ENCODE data around the gene ELFN2. TPM values are rescaled to one million over a fixed set of nuclear protein-coding genes. Genes with fewer than 3 reads are reported as not detected.
A peak's percentile ranks its signal among the peaks of the same experiment; 100 is the strongest.

Gene ELFN2
- total and polyA plus RNA-seq, 3 experiments from 2014 or later, result 0.02 to 0.20 (median 0.09) TPM

DNA sequence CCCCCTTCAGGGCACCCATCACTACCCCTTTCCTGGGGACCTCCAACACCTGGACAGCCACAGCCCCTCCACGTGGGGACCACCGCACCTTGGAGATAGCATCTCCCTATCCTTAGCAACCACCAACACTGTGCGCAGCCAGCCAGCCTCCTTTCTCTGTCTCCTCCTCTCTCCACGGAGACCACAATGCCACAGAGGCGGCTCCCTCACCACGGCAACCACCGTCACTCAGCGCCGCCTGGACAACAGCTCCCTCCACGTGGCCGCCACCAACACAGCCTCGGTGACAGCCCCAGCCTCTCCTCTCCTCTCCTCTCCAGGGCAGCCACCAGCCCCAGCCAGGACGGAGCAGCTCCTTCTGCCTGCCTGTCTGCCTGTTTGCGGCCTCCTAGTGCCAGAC, 10.5 kb downstream of the ELFN2 start:
- no peaks in the 10 kb centered on the region for H3K36me3 ChIP-seq (ENCODE audit: insufficient read depth, low read length)
- H3K27me3 ChIP-seq (ENCODE audit: insufficient read depth, low read length, poor library complexity, severe bottlenecking), result peaks cover 4% of the 10 kb centered on the region
- H3K9me3 Mint-ChIP-seq, result no peaks in the 10 kb centered on the region
- ChIA-PET POLR2A (no interaction called here), CTCF (no interaction called here)
- peaks cover 12% of the 10 kb centered on the region for H3K4me1 ChIP-seq (ENCODE audit: insufficient read depth, low read length)
- peak in 2 of 5 donors; percentile 48 to 53 for DNase-seq
- no peaks in the 10 kb centered on the region for H3K36me3 Mint-ChIP-seq
- no peaks in the 10 kb centered on the region for H3K9me3 ChIP-seq (ENCODE audit: low read length)
- peak overlapping the region in 3 of 8 donors; percentile 5 to 42 (median 28) for H3K27ac Mint-ChIP-seq
- H3K27ac ChIP-seq (ENCODE audit: low read depth, low read length), result no peak overlapping the region
- no peak overlapping the region for H3K4me3 ChIP-seq (ENCODE audit: low read length)
- peaks cover 48 to 78% of the 10 kb centered on the region in 2 donors for H3K27me3 Mint-ChIP-seq
- peaks cover 28 to 31% (median 30%) of the 10 kb centered on the region in 3 donors for H3K4me1 Mint-ChIP-seq
- peak overlapping the region; percentile 26 to 67 (median 54) for H3K4me3 Mint-ChIP-seq

DNA sequence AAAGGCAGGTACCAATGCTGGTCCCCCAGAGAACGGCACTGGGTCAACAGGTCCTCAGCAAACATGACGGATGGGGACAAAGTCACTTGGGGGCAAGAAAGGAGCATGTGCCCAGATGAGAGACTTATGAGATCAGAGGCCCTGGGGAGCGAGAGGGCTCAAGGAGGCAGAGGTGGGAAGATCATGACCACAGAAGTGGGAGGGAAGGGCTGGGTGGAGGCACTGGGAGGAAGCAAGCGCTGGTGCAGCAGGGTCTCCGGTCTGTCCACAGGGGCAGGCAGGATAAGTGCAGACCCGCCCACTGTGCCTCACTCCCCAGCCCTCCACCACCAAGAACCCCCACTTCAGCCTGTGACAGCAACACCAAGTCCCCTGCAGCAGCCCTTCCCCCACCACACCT, 10.9 kb downstream of the ELFN2 start:
- peaks cover 4% of the 10 kb centered on the region for H3K27me3 ChIP-seq (ENCODE audit: insufficient read depth, low read length, poor library complexity, severe bottlenecking)
- peak overlapping the region in 5 of 7 donors; percentile 26 to 77 (median 62) for H3K4me3 Mint-ChIP-seq
- H3K4me3 ChIP-seq (ENCODE audit: low read length), result no peak overlapping the region
- CTCF ChIA-PET, result no interaction called here
- H3K36me3 ChIP-seq (ENCODE audit: insufficient read depth, low read length), result no peaks in the 10 kb centered on the region
- H3K27ac Mint-ChIP-seq, result peak overlapping the region in 2 of 8 donors; percentile 5 to 85
- POLR2A ChIA-PET, result no interaction called here
- no peaks in the 10 kb centered on the region for H3K9me3 ChIP-seq (ENCODE audit: low read length)
- no peak overlapping the region for H3K27ac ChIP-seq (ENCODE audit: low read depth, low read length)
- DNase-seq, result no peak
- no peaks in the 10 kb centered on the region for H3K36me3 Mint-ChIP-seq
- H3K4me1 ChIP-seq (ENCODE audit: insufficient read depth, low read length), result peaks cover 12% of the 10 kb centered on the region
- peaks cover 48 to 74% of the 10 kb centered on the region in 2 donors for H3K27me3 Mint-ChIP-seq
- H3K4me1 Mint-ChIP-seq, result peaks cover 28 to 31% (median 30%) of the 10 kb centered on the region in 3 donors
- H3K9me3 Mint-ChIP-seq, result no peaks in the 10 kb centered on the region

GRCh38 chr22:37415210-37415609, 12.1 kb downstream of the ELFN2 start:
- H3K27me3 ChIP-seq (ENCODE audit: insufficient read depth, low read length, poor library complexity, severe bottlenecking), result peaks cover 4% of the 10 kb centered on the region
- Mint-ChIP-seq H3K4me1 (peaks cover 20 to 26% (median 24%) of the 10 kb centered on the region in 3 donors), H3K9me3 (no peaks in the 10 kb centered on the region), H3K27me3 (peaks cover 46 to 65% of the 10 kb centered on the region in 2 donors), H3K4me3 (no peak overlapping the region), H3K36me3 (no peaks in the 10 kb centered on the region), H3K27ac (no peak overlapping the region)
- no peaks in the 10 kb centered on the region for H3K9me3 ChIP-seq (ENCODE audit: low read length)
- no peaks in the 10 kb centered on the region for H3K36me3 ChIP-seq (ENCODE audit: insufficient read depth, low read length)
- ChIA-PET POLR2A (no interaction called here), CTCF (interaction anchor here (1.4 kb wide), 1 partner anchor 11 kb away, joined by 3 read pairs; no protein-coding TSS in a partner anchor)
- H3K4me3 ChIP-seq (ENCODE audit: low read length), result no peak overlapping the region
- no peak overlapping the region for H3K27ac ChIP-seq (ENCODE audit: low read depth, low read length)
- no peak for DNase-seq
- peaks cover 8% of the 10 kb centered on the region for H3K4me1 ChIP-seq (ENCODE audit: insufficient read depth, low read length)

DNA sequence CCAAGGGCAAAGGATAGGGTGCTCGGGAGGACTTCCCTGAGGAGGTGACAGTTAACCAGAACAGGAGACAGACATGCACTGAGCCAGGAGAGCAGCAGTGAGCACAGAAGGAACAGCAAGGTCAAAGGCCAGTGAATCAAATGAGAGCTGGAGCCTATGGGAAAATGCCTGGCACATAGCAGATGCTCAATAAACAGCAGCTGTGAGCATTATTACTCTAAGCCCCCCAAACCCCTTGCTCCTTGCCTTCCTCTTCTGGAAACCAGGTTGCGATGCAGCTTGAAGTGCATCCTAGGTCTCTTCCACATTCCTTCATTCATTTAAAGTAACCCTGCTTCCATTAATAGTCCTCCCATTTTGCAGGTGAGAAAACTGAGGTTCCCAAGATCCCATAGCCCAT, 13.0 kb downstream of the ELFN2 start:
- ChIA-PET CTCF (interaction anchor here (1.4 kb wide), 1 partner anchor 10 kb away, joined by 3 read pairs; no protein-coding TSS in a partner anchor), POLR2A (no interaction called here)
- Mint-ChIP-seq H3K27me3 (peaks cover 45 to 65% of the 10 kb centered on the region in 2 donors), H3K36me3 (no peaks in the 10 kb centered on the region), H3K4me3 (no peak overlapping the region), H3K4me1 (peaks cover 16 to 21% (median 21%) of the 10 kb centered on the region in 3 donors), H3K9me3 (no peaks in the 10 kb centered on the region), H3K27ac (no peak overlapping the region)
- DNase-seq, result no peak
- Histone ChIP-seq H3K27ac (ENCODE audit: low read depth, low read length) (no peak overlapping the region), H3K36me3 (ENCODE audit: insufficient read depth, low read length) (no peaks in the 10 kb centered on the region), H3K27me3 (ENCODE audit: insufficient read depth, low read length, poor library complexity, severe bottlenecking) (peaks cover 4% of the 10 kb centered on the region), H3K4me1 (ENCODE audit: insufficient read depth, low read length) (peaks cover 8% of the 10 kb centered on the region), H3K9me3 (ENCODE audit: low read length) (no peaks in the 10 kb centered on the region), H3K4me3 (ENCODE audit: low read length) (no peak overlapping the region)

GRCh38 chr22:37413546-37413945, 13.7 kb downstream of the ELFN2 start:
- CTCF ChIA-PET, result no interaction called here
- Mint-ChIP-seq H3K27me3 (peaks cover 38 to 61% of the 10 kb centered on the region in 2 donors), H3K36me3 (no peaks in the 10 kb centered on the region)

GRCh38 chr22:37412495-37413250, 14.6 kb downstream of the ELFN2 start:
- Histone ChIP-seq H3K27me3 (ENCODE audit: insufficient read depth, low read length, poor library complexity, severe bottlenecking) (peaks cover 4% of the 10 kb centered on the region), H3K4me3 (ENCODE audit: low read length) (no peak overlapping the region), H3K27ac (ENCODE audit: low read depth, low read length) (no peak overlapping the region), H3K9me3 (ENCODE audit: low read length) (no peaks in the 10 kb centered on the region), H3K4me1 (ENCODE audit: insufficient read depth, low read length) (peaks cover 8% of the 10 kb centered on the region), H3K36me3 (ENCODE audit: insufficient read depth, low read length) (no peaks in the 10 kb centered on the region)
- Mint-ChIP-seq H3K9me3 (no peaks in the 10 kb centered on the region), H3K27ac (no peak overlapping the region), H3K4me1 (peaks cover 12 to 18% (median 16%) of the 10 kb centered on the region in 3 donors), H3K27me3 (peaks cover 31 to 54% of the 10 kb centered on the region in 2 donors), H3K36me3 (no peaks in the 10 kb centered on the region), H3K4me3 (no peak overlapping the region)
- DNase-seq, result no peak
- POLR2A ChIA-PET, result no interaction called here
- CTCF ChIA-PET, result no interaction called here

More at GRCh38 chr22:37413546-37413945, 13.7 kb downstream of the ELFN2 start:
- Histone ChIP-seq H3K4me3 (ENCODE audit: low read length) (no peak overlapping the region), H3K4me1 (ENCODE audit: insufficient read depth, low read length) (peaks cover 8% of the 10 kb centered on the region), H3K9me3 (ENCODE audit: low read length) (no peaks in the 10 kb centered on the region), H3K27ac (ENCODE audit: low read depth, low read length) (no peak overlapping the region), H3K36me3 (ENCODE audit: insufficient read depth, low read length) (no peaks in the 10 kb centered on the region), H3K27me3 (ENCODE audit: insufficient read depth, low read length, poor library complexity, severe bottlenecking) (peaks cover 4% of the 10 kb centered on the region)
- DNase-seq, result no peak
- Mint-ChIP-seq H3K4me1 (peaks cover 12 to 18% (median 18%) of the 10 kb centered on the region in 3 donors), H3K4me3 (no peak overlapping the region), H3K9me3 (no peaks in the 10 kb centered on the region), H3K27ac (no peak overlapping the region)
- POLR2A ChIA-PET, result no interaction called here

DNA sequence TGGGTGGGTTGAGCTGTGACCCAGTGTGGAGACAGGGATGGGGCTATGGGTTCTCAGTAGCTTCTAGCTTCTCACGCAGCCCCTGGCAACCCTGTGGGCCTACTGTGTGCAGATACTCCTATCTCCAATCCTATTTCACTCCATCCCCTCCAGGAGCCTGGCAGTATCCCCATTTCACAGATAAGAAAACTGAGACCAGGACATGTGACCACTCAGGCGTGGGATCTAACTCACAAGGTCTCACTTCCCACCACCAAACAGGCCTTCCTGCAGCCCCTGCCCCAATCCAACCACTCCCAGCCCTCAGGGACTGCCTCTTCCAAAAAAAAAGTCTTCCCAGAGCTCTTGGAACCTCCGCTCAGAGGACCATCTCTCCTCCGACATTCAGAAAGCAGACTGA, 15.6 kb downstream of the ELFN2 start:
- Histone ChIP-seq H3K27me3 (ENCODE audit: insufficient read depth, low read length, poor library complexity, severe bottlenecking) (peaks cover 4% of the 10 kb centered on the region), H3K4me1 (ENCODE audit: insufficient read depth, low read length) (peaks cover 6% of the 10 kb centered on the region), H3K9me3 (ENCODE audit: low read length) (no peaks in the 10 kb centered on the region), H3K4me3 (ENCODE audit: low read length) (no peak overlapping the region), H3K36me3 (ENCODE audit: insufficient read depth, low read length) (no peaks in the 10 kb centered on the region), H3K27ac (ENCODE audit: low read depth, low read length) (no peak overlapping the region)
- Mint-ChIP-seq H3K4me3 (no peak overlapping the region), H3K27ac (no peak overlapping the region), H3K36me3 (no peaks in the 10 kb centered on the region), H3K27me3 (peaks cover 25 to 46% of the 10 kb centered on the region in 2 donors), H3K4me1 (peaks cover 6 to 11% (median 11%) of the 10 kb centered on the region in 3 donors), H3K9me3 (no peaks in the 10 kb centered on the region)
- ChIA-PET CTCF (no interaction called here), POLR2A (no interaction called here)
- DNase-seq, result no peak

- Mint-ChIP-seq H3K9me3 (no peaks in the 10 kb centered on the region), H3K4me1 (peaks cover 0 to 4% (median 3%) of the 10 kb centered on the region in 3 donors), H3K36me3 (no peaks in the 10 kb centered on the region), H3K27ac (no peak overlapping the region), H3K27me3 (peaks cover 15 to 38% of the 10 kb centered on the region in 2 donors), H3K4me3 (no peak overlapping the region)
- Histone ChIP-seq H3K4me3 (ENCODE audit: low read length) (no peak overlapping the region), H3K36me3 (ENCODE audit: insufficient read depth, low read length) (no peaks in the 10 kb centered on the region), H3K4me1 (ENCODE audit: insufficient read depth, low read length) (no peaks in the 10 kb centered on the region), H3K27ac (ENCODE audit: low read depth, low read length) (no peak overlapping the region), H3K27me3 (ENCODE audit: insufficient read depth, low read length, poor library complexity, severe bottlenecking) (peaks cover 4% of the 10 kb centered on the region), H3K9me3 (ENCODE audit: low read length) (no peaks in the 10 kb centered on the region)
- CTCF ChIA-PET, result no interaction called here
- POLR2A ChIA-PET, result no interaction called here
- DNase-seq, result no peak
Measured at GRCh38 chr22:37410174-37411055, 16.9 kb downstream of the ELFN2 start.

All from CD8-positive, alpha-beta memory T cell (primary cell).